PC-9 (cell line): ENCODE data around the gene EIF4G1.

ENCODE experiments used
- CTCF ChIP-seq: fragments of 200-600 bp; sonication (generic); conservative IDR thresholded peaks from 2 replicates; pipeline ENCODE4 v1.6.1; 2017; ENCODE audit warnings: mixed run types, antibody characterized with exemption, mild to moderate bottlenecking, moderate library complexity
- EZH2 ChIP-seq: fragments of 200-600 bp; sonication (generic); IDR thresholded peaks from 2 replicates; pipeline ENCODE4 v1.8.0; 2017; ENCODE audit warnings: antibody characterized with exemption, low read depth

DNA sequence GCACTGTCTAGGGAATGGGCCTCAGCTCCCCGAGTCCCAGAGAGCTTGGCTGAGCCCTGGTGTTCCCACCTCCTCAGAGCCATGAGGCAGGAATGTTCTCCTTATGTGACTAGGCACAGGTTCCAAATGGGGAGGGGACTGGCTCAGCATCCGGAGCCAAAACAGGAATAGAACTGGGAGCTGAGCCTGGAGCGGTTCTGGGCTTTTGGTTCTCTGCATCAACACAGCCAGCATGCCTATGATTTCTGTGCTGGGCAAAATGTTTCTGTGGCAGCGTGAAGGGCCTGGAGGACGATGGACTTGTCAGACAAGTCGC, 23.0 kb downstream of the EIF4G1 start, which contains the start of gene FAM131A:
- TF ChIP-seq CTCF (no peak), EZH2 (no peak)
